Keratinocyte (primary cell): ENCODE results near the gene FBN2. TPM values are rescaled to one million over a fixed set of nuclear protein-coding genes. Genes with fewer than 3 reads are reported as not detected.

ENCODE experiments used
- DNase-seq: peaks from one replicate; pipeline ENCODE4 v3.0.0-alpha.2; 2011; ENCODE audit warnings: low read depth, missing footprints, low spot score
- FAIRE-seq: peaks from 2 replicates; lab custom pipeline; 2011; peaks lifted over from hg19 to GRCh38; lab: Jason Lieb, UNC
- H2AFZ ChIP-seq: 2 replicates; pipeline ENCODE4 v1.6.0; 2012; ENCODE audit warnings: low read length, control low read depth, inconsistent platforms; ENCODE audit not compliant: control insufficient read depth
- H3K27ac ChIP-seq: 2 replicates; pipeline ENCODE4 v1.5.1; 2011; ENCODE audit warnings: low read length; ENCODE audit not compliant: control insufficient read depth, insufficient read depth
- H3K27me3 ChIP-seq: 3 replicates; pipeline ENCODE4 v1.6.0; 2011; ENCODE audit warnings: low read length; ENCODE audit not compliant: control insufficient read depth, insufficient read depth; ENCODE audit errors: extremely low read depth
- H3K36me3 ChIP-seq, 2 experiments: 2 replicates in 1 of 2; 3 replicates in 1 of 2; pipeline ENCODE4 v1.5.1; 2011; ENCODE audit warnings: low read length in 2 of 2, mild to moderate bottlenecking in 1 of 2; ENCODE audit not compliant: control insufficient read depth in 2 of 2, insufficient read depth in 2 of 2; ENCODE audit errors: extremely low read depth in 1 of 2
- H3K4me1 ChIP-seq: 3 replicates; pipeline ENCODE4 v1.5.1; 2011; ENCODE audit warnings: low read length; ENCODE audit not compliant: control insufficient read depth, insufficient read depth; ENCODE audit errors: extremely low read depth
- H3K4me2 ChIP-seq: 3 replicates; pipeline ENCODE4 v1.6.0; 2011; ENCODE audit warnings: low read depth, low read length; ENCODE audit not compliant: control insufficient read depth, insufficient read depth; ENCODE audit errors: extremely low read depth
- H3K4me3 ChIP-seq, 3 experiments: fragments of 200-600 bp in 1 of 3; sonication (generic) in 1 of 3; 2 replicates in 2 of 3; 3 replicates in 1 of 3; pipeline ENCODE4 v1.5.1; 2011 to 2016; ENCODE audit warnings: low read length in 3 of 3, mild to moderate bottlenecking in 3 of 3, control low read depth in 2 of 3, inconsistent platforms in 1 of 3, low read depth in 1 of 3, mixed read lengths in 1 of 3, mixed run types in 1 of 3, moderate library complexity in 1 of 3; ENCODE audit not compliant: control insufficient read depth in 2 of 3, insufficient read depth in 2 of 3; ENCODE audit errors: extremely low read depth in 1 of 3
- H3K79me2 ChIP-seq: 2 replicates; pipeline ENCODE4 v1.6.0; 2012; ENCODE audit warnings: low read length; ENCODE audit not compliant: control insufficient read depth, insufficient read depth
- H3K9ac ChIP-seq: 3 replicates; pipeline ENCODE4 v1.6.0; 2011; ENCODE audit warnings: low read length; ENCODE audit not compliant: control insufficient read depth, insufficient read depth; ENCODE audit errors: extremely low read depth
- H3K9me1 ChIP-seq: 3 replicates; pipeline ENCODE4 v1.6.0; 2011; ENCODE audit warnings: low read length; ENCODE audit not compliant: control insufficient read depth, insufficient read depth; ENCODE audit errors: extremely low read depth
- H3K9me3 ChIP-seq: 2 replicates; pipeline ENCODE4 v1.5.1; 2012; ENCODE audit warnings: low read depth, low read length; ENCODE audit not compliant: control insufficient read depth
- H4K20me1 ChIP-seq: 3 replicates; pipeline ENCODE4 v1.6.0; 2011; ENCODE audit warnings: low read length; ENCODE audit not compliant: control insufficient read depth, insufficient read depth; ENCODE audit errors: extremely low read depth
- EZH2 ChIP-seq: IDR thresholded peaks from one replicate; pipeline ENCODE4 v1.6.1; 2012; ENCODE audit warnings: inconsistent platforms, mild to moderate bottlenecking, low read length, moderate library complexity
- dilution Hi-C: fragments of 300-500 bp; cut with MboI; formaldehyde crosslinking; loops from one replicate; pipeline ENCODE4 v1.7.0; 2020; ENCODE audit warnings: low sequenced_read_pairs; ENCODE audit not compliant: extremely low pct_ligation_motif_present
- polyA plus RNA-seq, 5 experiments: library from polyadenylated mRNA; depleted of rRNA in 3 of 5; stranded (reverse) in 3 of 5; stranded (forward) in 1 of 5; unstranded in 1 of 5; fragments of >200 nt; gene quantifications; 1 replicate in 1 of 5; 2 replicates in 3 of 5; 3 replicates in 1 of 5; pipeline versions ENCODE4 v1.2.1 to v1.2.3, GENCODE V29; 2011 to 2012; ENCODE audit warnings: missing spikeins in 2 of 5, low read depth in 1 of 5, low replicate concordance in 1 of 5
- TF ChIP-seq, protein P1 (sequence below), 3 experiments: IDR thresholded peaks in 1 of 3; conservative IDR thresholded peaks in 1 of 3; optimal IDR thresholded peaks in 1 of 3; 2 replicates in 2 of 3; 3 replicates in 1 of 3; pipeline versions ENCODE3 to v1.5.1; 2011; ENCODE audit warnings: low read length in 3 of 3, mild to moderate bottlenecking in 3 of 3, moderate library complexity in 2 of 3, control low read depth in 1 of 3, inconsistent platforms in 1 of 3; ENCODE audit not compliant: insufficient read depth in 2 of 3; ENCODE audit errors: extremely low read depth in 1 of 3

Gene FBN2
- polyA plus RNA-seq, 1 donor (not counting 4 experiments of a cell fraction or from before 2014, with no cell fraction given): 30.1 TPM

DNA sequence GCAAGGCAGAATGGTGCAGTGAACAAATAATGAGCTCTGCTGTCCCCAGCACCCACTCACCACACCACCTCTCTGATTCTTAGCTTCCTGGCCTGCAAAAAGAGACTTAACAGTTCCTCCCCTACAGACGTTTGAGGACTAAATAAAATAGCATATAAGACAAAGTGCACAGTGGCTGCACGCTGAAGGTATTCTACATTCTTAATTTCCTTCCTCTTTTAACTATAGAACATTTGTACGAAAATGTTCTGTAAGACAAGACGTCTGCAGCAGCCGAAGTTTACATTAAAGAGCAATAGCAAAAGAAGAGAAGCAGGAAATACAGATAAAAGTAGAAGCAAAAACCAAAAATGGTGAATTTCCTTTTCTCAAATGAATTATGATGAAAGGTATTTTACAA, 15.7 kb downstream of the FBN2 start:
- no peak for TF ChIP-seq EZH2
- TF ChIP-seq, protein P1, sequence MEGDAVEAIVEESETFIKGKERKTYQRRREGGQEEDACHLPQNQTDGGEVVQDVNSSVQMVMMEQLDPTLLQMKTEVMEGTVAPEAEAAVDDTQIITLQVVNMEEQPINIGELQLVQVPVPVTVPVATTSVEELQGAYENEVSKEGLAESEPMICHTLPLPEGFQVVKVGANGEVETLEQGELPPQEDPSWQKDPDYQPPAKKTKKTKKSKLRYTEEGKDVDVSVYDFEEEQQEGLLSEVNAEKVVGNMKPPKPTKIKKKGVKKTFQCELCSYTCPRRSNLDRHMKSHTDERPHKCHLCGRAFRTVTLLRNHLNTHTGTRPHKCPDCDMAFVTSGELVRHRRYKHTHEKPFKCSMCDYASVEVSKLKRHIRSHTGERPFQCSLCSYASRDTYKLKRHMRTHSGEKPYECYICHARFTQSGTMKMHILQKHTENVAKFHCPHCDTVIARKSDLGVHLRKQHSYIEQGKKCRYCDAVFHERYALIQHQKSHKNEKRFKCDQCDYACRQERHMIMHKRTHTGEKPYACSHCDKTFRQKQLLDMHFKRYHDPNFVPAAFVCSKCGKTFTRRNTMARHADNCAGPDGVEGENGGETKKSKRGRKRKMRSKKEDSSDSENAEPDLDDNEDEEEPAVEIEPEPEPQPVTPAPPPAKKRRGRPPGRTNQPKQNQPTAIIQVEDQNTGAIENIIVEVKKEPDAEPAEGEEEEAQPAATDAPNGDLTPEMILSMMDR (optimal IDR thresholded peaks at IDR 0.05 in 1 of 3, IDR thresholded peaks at IDR 0.05 in 1 of 3, conservative IDR thresholded peaks at IDR 0.05 in 1 of 3; ENCODE audit: extremely low read depth in 1 of 3, insufficient read depth in 2 of 3, low read length in 3 of 3): no peak
- peaks cover 8 to 18% of the 10 kb centered on the region in 2 experiments for H3K36me3 ChIP-seq
- dilution Hi-C loops: no loop called here
- H3K4me3 ChIP-seq: no peak overlapping the region
- H4K20me1 ChIP-seq: no peaks in the 10 kb centered on the region
- no peak overlapping the region for H3K4me2 ChIP-seq
- DNase-seq: no peak
- H3K9ac ChIP-seq: no peak overlapping the region
- H2AFZ ChIP-seq: no peak overlapping the region
- H3K9me1 ChIP-seq: peaks cover 2% of the 10 kb centered on the region
- no peak for FAIRE-seq
- H3K79me2 ChIP-seq: no peaks in the 10 kb centered on the region
- H3K27ac ChIP-seq: no peak overlapping the region
- no peaks in the 10 kb centered on the region for H3K27me3 ChIP-seq
- H3K9me3 ChIP-seq: no peaks in the 10 kb centered on the region
- no peaks in the 10 kb centered on the region for H3K4me1 ChIP-seq

DNA sequence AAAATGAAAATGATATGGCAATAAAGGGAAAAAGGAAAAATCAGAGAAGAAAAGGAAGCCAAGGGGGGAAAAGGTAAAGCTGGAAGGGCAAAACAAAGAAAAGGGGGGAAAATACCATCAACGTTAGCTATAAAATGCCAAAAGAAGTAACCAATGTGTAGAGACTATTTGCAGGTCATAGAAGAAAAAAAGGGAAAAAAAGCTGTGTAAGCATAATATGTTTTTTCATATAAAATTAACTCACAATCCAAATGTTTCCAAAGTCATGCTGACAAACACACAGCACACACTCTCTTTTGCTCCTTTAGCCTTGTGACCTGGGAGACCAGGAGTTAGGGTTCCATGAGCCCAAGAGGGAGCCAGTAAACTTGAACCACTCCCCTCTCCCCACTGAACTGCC, 18.2 kb downstream of the FBN2 start:
- H3K27ac ChIP-seq: no peak overlapping the region
- dilution Hi-C loops: no loop called here

More for the DNA sequence above, 18.2 kb downstream of the FBN2 start:
- Histone ChIP-seq H3K36me3 (peaks cover 7 to 17% of the 10 kb centered on the region in 2 experiments), H2AFZ (no peak overlapping the region), H3K9me3 (no peaks in the 10 kb centered on the region), H3K79me2 (no peaks in the 10 kb centered on the region), H3K4me1 (no peaks in the 10 kb centered on the region), H3K27me3 (no peaks in the 10 kb centered on the region), H3K4me3 (no peak overlapping the region), H3K4me2 (no peak overlapping the region), H3K9me1 (peaks cover 2% of the 10 kb centered on the region), H3K9ac (no peak overlapping the region), H4K20me1 (no peaks in the 10 kb centered on the region)
- TF ChIP-seq, protein P1 (optimal IDR thresholded peaks at IDR 0.05 in 1 of 3, IDR thresholded peaks at IDR 0.05 in 1 of 3, conservative IDR thresholded peaks at IDR 0.05 in 1 of 3; ENCODE audit: extremely low read depth in 1 of 3, insufficient read depth in 2 of 3, low read length in 3 of 3): no peak
- TF ChIP-seq EZH2: no peak
- no peak for FAIRE-seq
- DNase-seq: no peak
